ENCODE results near the gene CXCL10.
"Not testable (repeated sequence)": the region's sequence is repeated elsewhere in the genome, so short reads cannot be mapped to it uniquely, and the experiment has no call there.

DNA sequence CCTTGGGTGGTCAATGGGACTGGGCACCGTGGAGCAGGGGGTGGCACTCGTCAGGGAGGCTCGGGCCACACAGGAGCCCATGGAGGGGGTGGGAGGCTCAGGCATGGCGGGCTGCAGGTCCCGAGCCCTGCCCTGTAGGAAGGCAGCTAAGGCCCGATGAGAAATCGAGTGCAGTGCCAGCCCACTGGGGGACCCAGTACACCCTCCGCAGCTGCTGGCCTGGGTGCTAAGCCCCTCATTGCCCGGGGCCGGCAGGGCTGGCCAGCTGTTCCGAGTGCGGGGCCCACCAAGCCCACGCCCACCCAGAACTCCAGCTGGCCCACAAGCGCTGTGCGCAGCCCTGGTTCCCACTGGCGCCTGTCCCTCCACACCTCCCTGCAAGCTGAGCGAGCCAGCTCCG is 20.0 kb upstream of the CXCL10 start:
- TF ChIP-seq RAD21 (IDR thresholded peaks at IDR 0.05; ENCODE audit: low read length); BHLHE40 (IDR thresholded peaks at IDR 0.05; ENCODE audit: low read depth, low read length); CEBPB (IDR thresholded peaks at IDR 0.05; ENCODE audit: low read depth, low read length); MAFK (IDR thresholded peaks at IDR 0.05; ENCODE audit: low read depth, low read length); SMC3 (IDR thresholded peaks at IDR 0.05; ENCODE audit: low read depth, low read length); RCOR1 (IDR thresholded peaks at IDR 0.05; ENCODE audit: insufficient replicate concordance, low read length); RFX5 (IDR thresholded peaks at IDR 0.05; ENCODE audit: low read depth, low read length); POLR2A (IDR thresholded peaks at IDR 0.05; ENCODE audit: low read depth, low read length): not testable (repeated sequence)
- TF ChIP-seq, protein P1, sequence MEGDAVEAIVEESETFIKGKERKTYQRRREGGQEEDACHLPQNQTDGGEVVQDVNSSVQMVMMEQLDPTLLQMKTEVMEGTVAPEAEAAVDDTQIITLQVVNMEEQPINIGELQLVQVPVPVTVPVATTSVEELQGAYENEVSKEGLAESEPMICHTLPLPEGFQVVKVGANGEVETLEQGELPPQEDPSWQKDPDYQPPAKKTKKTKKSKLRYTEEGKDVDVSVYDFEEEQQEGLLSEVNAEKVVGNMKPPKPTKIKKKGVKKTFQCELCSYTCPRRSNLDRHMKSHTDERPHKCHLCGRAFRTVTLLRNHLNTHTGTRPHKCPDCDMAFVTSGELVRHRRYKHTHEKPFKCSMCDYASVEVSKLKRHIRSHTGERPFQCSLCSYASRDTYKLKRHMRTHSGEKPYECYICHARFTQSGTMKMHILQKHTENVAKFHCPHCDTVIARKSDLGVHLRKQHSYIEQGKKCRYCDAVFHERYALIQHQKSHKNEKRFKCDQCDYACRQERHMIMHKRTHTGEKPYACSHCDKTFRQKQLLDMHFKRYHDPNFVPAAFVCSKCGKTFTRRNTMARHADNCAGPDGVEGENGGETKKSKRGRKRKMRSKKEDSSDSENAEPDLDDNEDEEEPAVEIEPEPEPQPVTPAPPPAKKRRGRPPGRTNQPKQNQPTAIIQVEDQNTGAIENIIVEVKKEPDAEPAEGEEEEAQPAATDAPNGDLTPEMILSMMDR (conservative IDR thresholded peaks at IDR 0.05; ENCODE audit: low read depth, low read length) = not testable (repeated sequence)
- TF ChIP-seq, protein P2, sequence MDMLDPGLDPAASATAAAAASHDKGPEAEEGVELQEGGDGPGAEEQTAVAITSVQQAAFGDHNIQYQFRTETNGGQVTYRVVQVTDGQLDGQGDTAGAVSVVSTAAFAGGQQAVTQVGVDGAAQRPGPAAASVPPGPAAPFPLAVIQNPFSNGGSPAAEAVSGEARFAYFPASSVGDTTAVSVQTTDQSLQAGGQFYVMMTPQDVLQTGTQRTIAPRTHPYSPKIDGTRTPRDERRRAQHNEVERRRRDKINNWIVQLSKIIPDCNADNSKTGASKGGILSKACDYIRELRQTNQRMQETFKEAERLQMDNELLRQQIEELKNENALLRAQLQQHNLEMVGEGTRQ (IDR thresholded peaks at IDR 0.05; ENCODE audit: low read depth, low read length) = not testable (repeated sequence)
